ENCODE data around the gene GNG12. TPM values are rescaled to one million over a fixed set of nuclear protein-coding genes. Genes with fewer than 3 reads are reported as not detected.

Gene GNG12
- total and polyA plus RNA-seq, 3 donors from 2014 or later: 28.1 to 46.0 (median 39.3) TPM

GRCh38 chr1:67860776-67861175 lies 27.5 kb upstream of the GNG12 start:
- intact Hi-C loops (cut with DNase I; ENCODE audit: low total_unique reads): no loop called here
- Histone ChIP-seq H3K9me3 (no peaks in the 10 kb centered on the region), H3K36me3 (ENCODE audit: low read depth, missing control alignments) (no peaks in the 10 kb centered on the region), H3K4me1 (no peaks in the 10 kb centered on the region), H3K4me3 (no peak overlapping the region), H3K27me3 (no peaks in the 10 kb centered on the region), H3K27ac (no peak overlapping the region)
- WGBS, 2 donors: 51 to 57% methylated on average over 2 of the region's 2 CpGs
- TF ChIP-seq POLR2A (IDR thresholded peaks at IDR 0.05) (no peak), CTCF (IDR thresholded peaks at IDR 0.05) (no peak)
- no peak for DNase-seq

GRCh38 chr1:67856921-67857320 lies 23.7 kb upstream of the GNG12 start:
- no peak overlapping the region for H3K27ac ChIP-seq
- TF ChIP-seq POLR2A (IDR thresholded peaks at IDR 0.05) (no peak), CTCF (IDR thresholded peaks at IDR 0.05) (no peak)
- 93 to 94% methylated on average over 4 of the region's 4 CpGs for WGBS, 2 donors
- no peaks in the 10 kb centered on the region for H3K27me3 ChIP-seq
- intact Hi-C loops (cut with DNase I; ENCODE audit: low total_unique reads): loop anchor here (10.0 kb wide), 1 partner anchor 258 kb away; no protein-coding TSS in a partner anchor
- no peaks in the 10 kb centered on the region for H3K4me1 ChIP-seq
- H3K4me3 ChIP-seq: no peak overlapping the region
- no peak for DNase-seq
- H3K36me3 ChIP-seq (ENCODE audit: low read depth, missing control alignments): no peaks in the 10 kb centered on the region
- no peaks in the 10 kb centered on the region for H3K9me3 ChIP-seq

GRCh38 chr1:67855961-67856360 lies 22.7 kb upstream of the GNG12 start:
- intact Hi-C loops (cut with DNase I; ENCODE audit: low total_unique reads): loop anchor here (10.0 kb wide), 1 partner anchor 259 kb away; no protein-coding TSS in a partner anchor
- H3K4me1 ChIP-seq: no peaks in the 10 kb centered on the region
- H3K9me3 ChIP-seq: no peaks in the 10 kb centered on the region
- H3K36me3 ChIP-seq (ENCODE audit: low read depth, missing control alignments): no peaks in the 10 kb centered on the region
- no peaks in the 10 kb centered on the region for H3K27me3 ChIP-seq
- TF ChIP-seq POLR2A (IDR thresholded peaks at IDR 0.05) (no peak), CTCF (IDR thresholded peaks at IDR 0.05) (no peak)
- H3K4me3 ChIP-seq: no peak overlapping the region
- 70 to 75% methylated on average over 2 of the region's 2 CpGs for WGBS, 2 donors
- no peak overlapping the region for H3K27ac ChIP-seq
- no peak for DNase-seq

GRCh38 chr1:67855444-67855843 lies 22.2 kb upstream of the GNG12 start:
- TF ChIP-seq CTCF (IDR thresholded peaks at IDR 0.05): no peak
- TF ChIP-seq POLR2A (IDR thresholded peaks at IDR 0.05): no peak
- Histone ChIP-seq H3K27me3 (no peaks in the 10 kb centered on the region), H3K4me1 (no peaks in the 10 kb centered on the region), H3K36me3 (ENCODE audit: low read depth, missing control alignments) (no peaks in the 10 kb centered on the region), H3K4me3 (no peak overlapping the region), H3K27ac (no peak overlapping the region), H3K9me3 (no peaks in the 10 kb centered on the region)
- 60 to 76% methylated on average over 4 of the region's 4 CpGs for WGBS, 2 donors
- intact Hi-C loops (cut with DNase I; ENCODE audit: low total_unique reads): loop anchor here (10.0 kb wide), 1 partner anchor 259 kb away; no protein-coding TSS in a partner anchor
- no peak for DNase-seq

GRCh38 chr1:67853704-67854103 lies 20.4 kb upstream of the GNG12 start:
- no peaks in the 10 kb centered on the region for H3K9me3 ChIP-seq
- no peak overlapping the region for H3K4me3 ChIP-seq
- intact Hi-C loops (cut with DNase I; ENCODE audit: low total_unique reads): loop anchor here (10.0 kb wide), 1 partner anchor 261 kb away; no protein-coding TSS in a partner anchor
- H3K27ac ChIP-seq: no peak overlapping the region
- no peaks in the 10 kb centered on the region for H3K4me1 ChIP-seq
- TF ChIP-seq POLR2A (IDR thresholded peaks at IDR 0.05): no peak
- peak; percentile 49 to 51 (median 50) for TF ChIP-seq CTCF (IDR thresholded peaks at IDR 0.05)
- H3K36me3 ChIP-seq (ENCODE audit: low read depth, missing control alignments): no peaks in the 10 kb centered on the region
- DNase-seq: peak; percentile 80
- H3K27me3 ChIP-seq: no peaks in the 10 kb centered on the region
- WGBS, 2 donors: 50 to 80% methylated on average over 2 of the region's 2 CpGs

Data from testis (tissue), 3 donors.